GM20431 (cell line): ENCODE data around the gene FAM184B.

Experiments used
- in situ Hi-C: fragments of 300-500 bp; cut with MseI, MboI; formaldehyde crosslinking; loops from one replicate; pipeline ENCODE4 v1.15.0; 2020; ENCODE audit warnings: low sequenced_read_pairs; ENCODE audit not compliant: unreplicated experiment

FAM184B gene

DNA sequence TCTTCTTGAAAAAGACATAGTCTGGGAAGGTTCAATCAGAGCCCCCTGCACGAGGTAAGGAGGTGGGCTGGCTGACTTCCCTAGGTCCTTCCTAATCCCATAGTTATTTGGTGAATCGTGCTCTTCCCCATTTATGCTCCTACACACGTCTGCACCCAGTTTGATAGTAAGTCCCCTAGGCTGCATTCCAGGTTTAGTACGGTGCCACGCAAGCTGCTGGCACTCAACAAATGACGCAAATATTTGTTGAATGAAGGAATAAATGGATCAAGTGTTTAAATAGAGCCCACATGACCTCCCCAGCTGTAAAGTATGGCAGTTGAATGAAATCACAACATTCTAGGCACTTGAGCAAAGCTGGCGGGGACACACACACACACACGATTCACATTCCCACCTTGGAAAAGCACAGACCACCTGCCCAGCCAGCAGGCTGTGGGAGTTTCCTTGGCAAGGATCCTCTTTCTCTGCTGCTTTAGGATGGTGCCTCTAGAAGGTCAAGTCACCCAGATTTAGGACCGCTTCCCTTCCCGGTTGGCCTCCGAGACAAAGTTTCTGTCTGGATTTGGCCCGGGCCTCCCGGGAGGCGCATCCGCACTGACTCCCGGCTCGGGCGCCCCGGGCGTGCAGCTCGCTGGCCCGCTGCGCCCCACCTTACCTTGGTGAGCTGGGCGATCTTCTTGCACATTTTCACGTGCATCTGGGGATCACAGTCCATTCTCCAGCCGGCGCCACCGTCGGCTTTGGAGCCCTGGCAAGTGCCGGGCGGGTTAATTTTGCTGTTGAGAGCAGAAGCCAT, 721 bp downstream of the FAM184B start:
- in situ Hi-C loops: no loop called here

DNA sequence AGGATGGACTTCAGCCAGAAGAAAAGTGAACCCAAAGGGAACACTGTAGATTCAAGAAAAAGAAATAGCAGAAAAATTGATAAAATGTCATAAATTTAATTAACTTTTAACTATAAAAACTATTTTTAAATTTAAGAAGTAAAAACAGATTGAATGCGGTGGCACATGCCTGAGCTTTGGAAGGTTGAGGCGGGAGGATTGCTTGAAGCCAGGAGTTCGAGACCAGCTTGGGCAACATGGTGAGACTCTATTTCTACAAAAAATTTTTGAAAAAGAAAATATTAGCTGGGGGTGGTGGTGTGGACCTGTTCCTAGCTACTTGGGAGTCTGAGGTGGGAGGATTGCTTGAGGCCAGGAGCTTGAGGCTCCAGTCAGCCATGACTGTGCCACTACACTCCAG, 3.0 kb downstream of the FAM184B start:
- in situ Hi-C loops: no loop called here

DNA sequence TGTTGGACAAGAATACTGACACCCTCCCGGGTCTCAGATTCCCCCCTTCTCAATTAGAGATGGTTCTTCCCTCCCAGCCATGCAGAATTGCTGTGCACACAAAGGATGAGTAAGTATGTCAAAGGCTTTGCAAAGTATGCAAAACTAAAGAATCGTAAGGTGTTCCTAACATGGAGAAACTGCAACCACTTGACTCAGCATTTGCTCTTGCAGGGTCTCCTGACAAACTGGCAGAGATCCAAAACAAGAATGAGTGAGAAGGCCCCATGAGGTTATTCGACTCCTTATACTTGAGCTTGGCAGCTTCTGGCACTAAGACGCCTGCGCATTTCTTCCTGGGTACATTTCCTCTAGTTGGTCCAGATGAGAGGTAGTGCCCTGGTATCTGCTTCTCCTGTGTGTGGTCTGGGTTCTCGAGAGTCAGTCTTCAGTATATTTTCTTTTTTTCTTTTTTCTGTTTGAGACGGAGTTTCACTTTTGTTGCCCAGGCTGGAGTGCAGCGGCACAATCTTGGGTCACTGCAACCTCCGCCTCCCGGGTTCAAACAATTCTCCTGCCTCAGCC, 8.2 kb downstream of the FAM184B start:
- in situ Hi-C loops: no loop called here

- in situ Hi-C loops: no loop called here
Observed at GRCh38 chr4:17771284-17771908, 10.0 kb downstream of the FAM184B start.

DNA sequence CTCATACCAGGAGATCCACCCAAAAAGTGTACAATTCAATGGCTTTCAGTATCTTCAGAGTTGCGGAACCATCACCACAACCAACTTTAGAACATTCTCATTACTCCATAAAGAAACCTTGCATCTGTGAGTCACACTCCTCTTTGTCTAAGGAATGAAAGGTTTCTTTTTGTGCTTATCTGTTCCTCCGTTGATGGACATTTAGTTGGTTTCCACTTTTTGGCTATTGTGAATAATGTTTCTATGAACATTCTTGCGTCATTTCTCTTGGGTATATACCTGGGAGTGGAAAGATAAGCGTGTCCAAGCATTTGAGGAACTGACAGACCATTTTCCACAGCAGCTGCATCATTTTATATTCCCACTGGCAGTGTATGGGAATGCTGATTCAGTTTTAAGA, 10.6 kb downstream of the FAM184B start:
- in situ Hi-C loops: no loop called here

DNA sequence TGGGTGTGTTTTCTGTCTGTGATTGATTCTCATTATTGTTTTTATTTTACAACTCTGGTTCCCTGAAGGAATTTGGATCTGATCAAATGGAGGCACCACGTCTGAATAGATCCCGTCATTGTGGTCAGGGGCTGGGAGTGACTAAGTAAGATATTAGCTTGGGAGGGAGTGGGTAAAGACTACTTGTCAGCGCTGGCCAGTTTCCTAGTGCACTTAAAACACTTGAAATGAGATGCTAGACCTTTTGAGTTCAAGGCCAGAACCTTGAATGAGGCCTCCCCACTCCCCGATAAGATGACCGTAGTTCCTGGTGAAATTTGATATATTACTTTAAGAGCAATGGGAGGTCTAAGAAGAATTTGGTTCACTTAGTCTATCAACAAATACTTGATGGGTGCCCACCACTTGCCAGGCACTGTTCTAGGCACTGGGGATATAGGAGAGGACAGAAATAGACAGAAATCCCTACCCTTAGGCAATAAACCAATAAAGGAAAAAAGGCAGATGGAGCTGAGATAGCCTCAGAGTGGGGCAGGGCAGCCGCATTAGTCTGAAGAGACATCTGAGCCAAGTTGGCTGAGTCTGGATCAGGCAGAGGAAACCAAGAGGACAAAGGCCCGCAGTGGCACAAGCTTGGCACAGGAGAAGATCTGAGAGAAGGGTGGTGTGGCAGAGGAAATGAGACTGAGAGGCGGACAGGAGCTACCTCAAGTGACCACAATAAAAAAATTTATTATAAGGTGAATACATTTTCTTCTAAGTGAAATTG, 11.8 kb downstream of the FAM184B start:
- in situ Hi-C loops: no loop called here

GRCh38 chr4:17766826-17767458, 14.5 kb downstream of the FAM184B start:
- in situ Hi-C loops: no loop called here

DNA sequence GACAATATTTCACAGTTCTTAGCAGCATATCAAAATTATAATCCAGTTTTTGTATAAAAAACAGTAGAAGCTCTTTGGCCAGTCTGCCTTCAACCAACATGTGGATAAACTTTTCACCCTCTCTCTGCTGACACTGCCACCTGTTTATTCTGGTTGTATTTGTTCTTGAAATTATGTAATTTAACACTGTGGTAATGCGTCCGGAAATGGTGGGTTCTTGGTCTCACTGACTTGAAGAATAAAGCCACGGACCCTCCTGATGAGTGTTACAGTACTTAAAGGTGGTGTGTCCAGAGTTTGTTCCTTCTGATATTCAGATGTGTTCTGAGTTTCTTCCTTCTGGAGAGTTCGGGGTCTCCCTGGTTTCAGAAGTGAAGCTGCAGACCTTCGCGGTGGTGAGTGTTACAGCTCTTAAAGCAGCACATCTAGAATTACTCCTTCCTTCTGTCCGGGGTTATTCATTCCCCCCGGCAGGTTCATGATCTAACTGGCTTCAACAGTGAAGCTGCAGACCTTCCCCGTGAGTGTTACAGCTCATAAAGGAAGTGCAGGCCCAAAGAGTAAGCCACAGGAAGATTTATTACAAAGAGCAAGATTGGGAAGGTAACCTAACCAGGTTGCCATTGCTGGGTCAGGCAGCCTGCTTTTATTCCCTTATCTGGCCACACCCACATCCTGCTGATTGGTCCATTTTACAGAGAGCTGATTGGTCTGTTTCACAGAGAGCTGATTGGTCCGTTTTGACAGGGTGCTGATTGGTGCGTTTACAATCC, 15.7 kb downstream of the FAM184B start:
- in situ Hi-C loops: no loop called here

- in situ Hi-C loops: no loop called here
Observed at GRCh38 chr4:17763931-17764330, 17.5 kb downstream of the FAM184B start.

DNA sequence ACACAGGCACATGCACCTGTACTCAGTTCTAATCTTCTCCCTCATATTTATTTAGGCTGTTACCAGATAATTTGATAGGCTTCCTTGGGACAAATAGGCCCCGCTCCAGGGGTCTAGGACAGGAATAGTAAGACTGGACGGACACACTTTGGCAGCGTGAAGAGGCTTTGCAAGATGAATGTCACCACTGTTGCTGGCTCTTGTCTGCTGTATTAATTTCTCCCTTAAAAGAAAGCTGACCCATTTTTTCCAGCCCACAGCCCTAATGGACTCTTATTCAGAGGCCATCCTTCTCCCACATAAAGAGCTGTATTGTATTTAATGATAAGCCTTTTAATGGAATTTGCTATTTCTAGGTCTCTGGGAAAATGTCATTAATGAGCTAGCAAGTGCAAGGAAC, 18.0 kb downstream of the FAM184B start:
- in situ Hi-C loops: no loop called here

GRCh38 chr4:17762726-17763125, 18.7 kb downstream of the FAM184B start:
- in situ Hi-C loops: no loop called here

GRCh38 chr4:17761062-17761461, 20.4 kb downstream of the FAM184B start:
- in situ Hi-C loops: no loop called here

DNA sequence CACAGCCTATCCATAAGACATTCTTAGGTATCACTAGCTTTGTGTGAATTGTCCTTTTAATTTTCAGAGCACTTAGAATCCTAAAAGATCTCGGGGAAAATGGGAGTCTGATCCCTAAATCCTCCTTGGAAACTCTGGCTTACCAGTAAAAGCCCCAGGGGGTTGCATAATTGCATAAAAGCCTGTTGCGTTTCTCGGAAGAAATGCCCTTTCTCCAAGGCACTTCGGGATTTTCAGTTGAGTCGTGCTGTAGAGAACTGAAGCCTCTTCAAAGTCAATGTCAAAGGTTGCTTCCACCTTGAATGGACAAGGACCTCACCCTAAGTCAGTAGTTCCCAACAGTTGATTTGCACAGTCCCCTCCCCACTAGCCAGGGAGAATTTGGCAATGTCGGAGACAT, 20.8 kb downstream of the FAM184B start:
- in situ Hi-C loops: no loop called here

DNA sequence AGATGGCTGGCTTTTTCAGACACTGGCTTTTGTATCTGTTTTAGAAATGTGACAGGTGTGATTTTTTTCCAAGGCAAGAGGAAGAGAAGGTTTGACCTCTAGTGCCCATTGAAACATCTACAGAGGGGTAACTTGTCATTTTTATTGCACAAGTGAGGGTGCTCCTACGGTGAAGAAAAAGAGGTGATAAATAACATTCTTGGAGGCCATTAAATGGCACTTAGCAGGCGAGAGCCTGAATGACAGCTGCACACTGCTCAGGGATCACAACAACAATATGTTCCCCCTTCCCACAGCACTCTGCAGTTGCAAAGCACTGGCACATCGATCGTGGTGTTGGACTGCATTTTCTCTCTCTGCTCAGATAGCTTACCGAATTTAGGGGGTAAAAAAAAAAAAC, 22.9 kb downstream of the FAM184B start:
- in situ Hi-C loops: no loop called here

DNA sequence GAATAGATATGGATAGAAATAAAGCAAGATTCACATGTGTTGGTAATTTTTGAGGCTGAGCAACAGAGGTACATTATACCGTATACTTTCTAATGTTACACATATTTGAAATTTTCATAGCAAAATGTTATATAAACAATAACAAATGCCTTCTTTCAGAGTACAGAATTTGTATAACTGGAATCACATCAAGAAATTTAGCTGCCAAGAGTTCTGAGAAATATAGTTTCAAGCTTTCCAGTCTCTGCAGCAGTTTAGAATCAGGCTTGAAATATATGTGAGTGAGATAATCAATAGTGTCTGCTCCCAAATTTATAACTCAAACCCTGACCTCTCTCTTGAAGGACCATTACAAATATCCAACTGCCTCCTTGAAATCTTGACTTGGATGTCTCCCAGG, 23.8 kb downstream of the FAM184B start:
- in situ Hi-C loops: no loop called here

GRCh38 chr4:17753646-17754045, 27.8 kb downstream of the FAM184B start:
- in situ Hi-C loops: no loop called here

DNA sequence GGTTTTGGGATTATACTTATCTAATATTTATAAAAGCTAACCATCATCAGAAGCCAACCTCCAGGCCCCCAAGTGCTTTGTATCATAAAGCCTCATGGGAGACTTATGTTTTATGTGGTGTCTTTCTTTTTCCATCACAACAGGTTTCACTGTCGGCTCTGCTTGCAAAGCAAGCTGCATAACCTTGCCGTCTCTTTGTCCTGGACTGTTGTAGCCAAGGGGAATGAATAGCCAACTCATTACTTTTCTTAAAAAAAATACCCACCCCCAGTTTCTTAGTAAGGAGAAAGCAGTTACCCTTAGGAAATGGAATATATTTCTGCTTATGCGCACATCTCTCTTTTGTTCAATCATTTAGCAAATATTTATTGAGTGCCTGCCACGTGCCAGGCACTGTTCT, 40.7 kb downstream of the FAM184B start:
- in situ Hi-C loops: no loop called here

DNA sequence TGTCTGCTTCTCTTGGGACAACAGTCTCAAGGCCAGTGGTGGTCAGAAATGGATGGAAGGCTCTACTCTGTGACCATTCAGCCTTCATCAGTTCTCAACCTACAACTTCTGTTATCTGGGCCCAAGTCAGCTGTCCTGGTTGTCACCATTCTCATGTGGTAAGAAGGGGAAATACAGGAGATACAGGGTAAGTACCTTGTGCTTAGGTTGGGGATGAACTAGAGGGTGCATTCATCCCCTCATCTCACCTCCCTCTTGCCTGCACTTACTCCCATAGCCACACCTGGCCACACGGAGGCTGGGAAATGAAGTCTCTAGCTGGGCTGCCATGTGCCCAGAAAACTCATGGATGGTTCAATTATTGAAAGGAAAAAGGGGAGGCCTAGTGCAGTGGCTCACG, 44.9 kb downstream of the FAM184B start:
- in situ Hi-C loops: no loop called here

DNA sequence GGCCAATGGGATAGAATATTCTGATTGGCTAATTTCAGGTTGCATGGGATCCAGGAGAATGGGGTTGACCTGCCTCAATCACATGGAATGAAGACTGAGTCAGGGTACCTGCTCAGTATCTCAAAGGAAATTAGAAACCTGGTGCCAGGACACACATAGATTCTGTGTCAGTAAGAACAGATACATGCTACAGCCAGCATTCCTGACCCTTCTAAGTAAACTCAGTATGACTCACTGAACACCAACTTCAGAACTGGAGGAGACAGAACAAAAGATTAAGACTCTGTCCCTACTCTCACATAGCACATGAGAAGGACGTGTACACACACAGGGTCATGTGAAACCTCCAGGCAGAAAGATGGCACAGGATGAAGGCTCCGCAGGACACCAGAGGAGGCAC, 54.5 kb downstream of the FAM184B start:
- in situ Hi-C loops: no loop called here

- in situ Hi-C loops: no loop called here
Observed at GRCh38 chr4:17723648-17724047, 57.8 kb downstream of the FAM184B start.
